WTC11 (cell line): Measurements from ENCODE around the gene LARP1. TPM values are rescaled to one million over a fixed set of nuclear protein-coding genes. Genes with fewer than 3 reads are reported as not detected.
A peak's percentile ranks its signal among the peaks of the same experiment; 100 is the strongest.
"Not testable (repeated sequence)": the region's sequence is repeated elsewhere in the genome, so short reads cannot be mapped to it uniquely, and the experiment has no call there.

Source experiments
- ATAC-seq: fragments of 200-7000 bp; cut with Tn5 transposase; 2 replicates; pipeline ENCODE4 v1.10.0; 2021; ENCODE audit warnings: mild to moderate bottlenecking, moderate library complexity
- CTCF ChIA-PET: fragments of 300-600 bp; sonication (Branson Sonifier 250); formaldehyde crosslinking; loops from one replicate; lab custom pipeline; 2021; ENCODE audit warnings: antibody characterized with exemption; lab: Charles Lee
- POLR2A ChIA-PET: fragments of 350-600 bp; sonication (Branson Sonifier 250); formaldehyde crosslinking; loops from one replicate; lab custom pipeline; 2021; ENCODE audit warnings: antibody characterized with exemption; lab: Charles Lee
- DNase-seq: peaks from one replicate; pipeline ENCODE4 v3.0.0; 2021; ENCODE audit warnings: low spot score
- H3K27ac Mint-ChIP-seq: 2 replicates; pipeline ENCODE4 v1.8.0; 2021; ENCODE audit warnings: mixed read lengths
- H3K27me3 Mint-ChIP-seq: 2 replicates; pipeline ENCODE4 v1.8.0; 2021; ENCODE audit warnings: low read depth, mild to moderate bottlenecking, moderate library complexity, mixed read lengths
- H3K36me3 Mint-ChIP-seq: 2 replicates; pipeline ENCODE4 v1.8.0; 2021; ENCODE audit warnings: mixed read lengths
- H3K4me1 Mint-ChIP-seq: 2 replicates; pipeline ENCODE4 v1.8.0; 2022; ENCODE audit warnings: mixed read lengths
- H3K4me3 Mint-ChIP-seq: 2 replicates; pipeline ENCODE4 v1.8.0; 2021; ENCODE audit warnings: mild to moderate bottlenecking, moderate library complexity, mixed read lengths
- H3K9me3 Mint-ChIP-seq: 2 replicates; pipeline ENCODE4 v1.8.0; 2021; ENCODE audit warnings: mixed read lengths
- ARID4B ChIP-seq: sonication (generic); formaldehyde crosslinking; IDR thresholded peaks from 2 replicates; pipeline ENCODE4 v1.8.0; 2023; ENCODE audit warnings: missing genetic modification reagents, mild to moderate bottlenecking, borderline replicate concordance
- ATF2 ChIP-seq: sonication (generic); formaldehyde crosslinking; IDR thresholded peaks from 2 replicates; pipeline ENCODE4 v1.8.1; 2022; ENCODE audit warnings: low read depth, missing genetic modification reagents, borderline replicate concordance
- ELF4 ChIP-seq: sonication (generic); formaldehyde crosslinking; IDR thresholded peaks from 2 replicates; pipeline ENCODE4 v1.8.1; 2022; ENCODE audit warnings: low read depth, mild to moderate bottlenecking, moderate library complexity, missing genetic modification reagents
- EMX1 ChIP-seq: fragments of 250-450 bp; sonication (Bioruptor Pico); IDR thresholded peaks from 2 replicates; pipeline ENCODE4 v1.8.0; 2021; ENCODE audit warnings: mild to moderate bottlenecking
- ESRRA ChIP-seq: sonication (generic); formaldehyde crosslinking; IDR thresholded peaks from 2 replicates; pipeline ENCODE4 v1.8.1; 2022; ENCODE audit warnings: mild to moderate bottlenecking, missing genetic modification reagents, borderline replicate concordance
- FOXK1 ChIP-seq: sonication (generic); formaldehyde crosslinking; IDR thresholded peaks from 2 replicates; pipeline ENCODE4 v1.8.0; 2022; ENCODE audit warnings: mild to moderate bottlenecking, moderate library complexity, missing genetic modification reagents
- TEAD4 ChIP-seq: sonication (generic); formaldehyde crosslinking; IDR thresholded peaks from 2 replicates; pipeline ENCODE4 v1.8.0; 2022; ENCODE audit warnings: mild to moderate bottlenecking, missing genetic modification reagents
- ZNF121 ChIP-seq: sonication (generic); formaldehyde crosslinking; IDR thresholded peaks from 2 replicates; pipeline ENCODE4 v1.8.0; 2023; ENCODE audit warnings: missing genetic modification reagents
- ZNF232 ChIP-seq: sonication (generic); formaldehyde crosslinking; IDR thresholded peaks from 2 replicates; pipeline ENCODE4 v1.8.0; 2022; ENCODE audit warnings: mild to moderate bottlenecking, missing genetic modification reagents
- ZNF396 ChIP-seq: fragments of 250-450 bp; sonication (Bioruptor Pico); IDR thresholded peaks from 2 replicates; pipeline ENCODE4 v1.8.0; 2021; ENCODE audit warnings: mild to moderate bottlenecking, moderate library complexity, borderline replicate concordance
- ZNF532 ChIP-seq: fragments of 250-450 bp; sonication (Bioruptor Pico); IDR thresholded peaks from 2 replicates; pipeline ENCODE4 v1.9.0; 2021; ENCODE audit warnings: mild to moderate bottlenecking, borderline replicate concordance
- total RNA-seq: library from RNA; stranded (reverse); gene quantifications from 3 replicates; pipeline ENCODE4 v1.2.3, GENCODE V29; 2021
- TF ChIP-seq, protein P1 (sequence below): sonication (generic); formaldehyde crosslinking; IDR thresholded peaks from 2 replicates; pipeline ENCODE4 v1.8.1; 2023; ENCODE audit warnings: mild to moderate bottlenecking, missing genetic modification reagents, borderline replicate concordance
- TF ChIP-seq, protein P2 (sequence below): sonication (generic); formaldehyde crosslinking; conservative IDR thresholded peaks from 2 replicates; pipeline ENCODE4 v1.8.1; 2023; ENCODE audit warnings: mild to moderate bottlenecking, low read depth, missing genetic modification reagents, moderate library complexity

Gene LARP1
- total RNA-seq, 1 experiment from 2014 or later: 406 TPM

- TF ChIP-seq ARID4B (CRISPR knock-in tag) (no peak), ESRRA (CRISPR knock-in tag) (no peak), ZNF396 (CRISPR knock-in tag) (no peak)
These were observed 9.8 kb upstream of the LARP1 start (continued) for GRCh38 chr5:154745349-154745748.

DNA sequence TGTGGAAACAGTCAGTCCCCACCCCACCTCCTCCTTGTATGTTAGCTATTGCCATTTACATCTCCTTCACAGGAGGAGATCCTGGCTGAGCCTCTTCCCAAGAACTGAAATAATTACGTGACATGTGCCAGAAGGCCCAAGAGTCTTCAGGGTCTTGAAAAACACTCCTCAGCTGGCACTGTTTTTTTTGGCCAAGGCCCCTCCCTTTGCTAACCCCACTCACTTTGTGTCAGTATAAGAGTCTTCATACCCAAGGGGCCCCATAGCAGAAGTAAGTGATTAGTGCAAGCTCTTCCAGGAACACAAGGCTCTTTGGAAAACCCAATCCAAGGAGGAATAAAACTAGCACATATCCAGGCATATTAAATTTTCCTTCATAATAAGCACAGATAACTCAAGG lies 5.7 kb upstream of the LARP1 start:
- POLR2A ChIA-PET: no interaction called here
- H3K9me3 Mint-ChIP-seq: no peaks in the 10 kb centered on the region
- CTCF ChIA-PET: no interaction called here
- H3K36me3 Mint-ChIP-seq: no peaks in the 10 kb centered on the region
- H3K27me3 Mint-ChIP-seq: no peaks in the 10 kb centered on the region
- no peak overlapping the region for H3K4me3 Mint-ChIP-seq
- DNase-seq (no peak), ATAC-seq (no peak; the same call in 1 of the 2 replicates)
- TF ChIP-seq ELF4 (CRISPR knock-in tag) (no peak), EMX1 (CRISPR knock-in tag) (no peak)
- TF ChIP-seq, all 79 proteins: peak for 0
- peaks cover 35% of the 10 kb centered on the region for H3K4me1 Mint-ChIP-seq
- H3K27ac Mint-ChIP-seq: no peak overlapping the region

DNA sequence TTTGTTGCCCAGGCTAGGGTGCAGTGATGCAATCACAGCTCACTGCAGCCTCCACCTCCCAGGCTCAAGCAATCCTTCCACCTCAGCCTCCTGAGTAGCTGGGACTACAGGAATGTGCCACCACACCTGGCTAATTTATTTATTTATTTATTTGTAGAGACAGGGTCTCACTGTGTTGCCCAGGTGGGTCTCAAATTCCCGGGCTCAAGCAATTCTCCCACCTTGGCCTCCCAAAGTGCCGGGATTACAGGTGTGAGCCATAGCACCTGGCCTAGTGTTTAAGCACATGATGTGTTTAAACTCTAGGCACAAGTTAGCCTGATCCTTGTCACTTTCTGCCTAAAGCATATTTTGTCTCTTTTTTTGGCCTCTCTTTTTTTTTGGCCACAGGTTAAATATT lies 4.5 kb upstream of the LARP1 start:
- TF ChIP-seq ZNF121 (CRISPR knock-in tag): peak; percentile 53; the same call in 1 of the 2 replicates
- DNase-seq, H3K27ac Mint-ChIP-seq, POLR2A ChIA-PET, H3K36me3 Mint-ChIP-seq, H3K4me3 Mint-ChIP-seq, CTCF ChIA-PET, H3K9me3 Mint-ChIP-seq, H3K27me3 Mint-ChIP-seq, ATAC-seq: not testable (repeated sequence)
- peaks cover 36% of the 10 kb centered on the region for H3K4me1 Mint-ChIP-seq

DNA sequence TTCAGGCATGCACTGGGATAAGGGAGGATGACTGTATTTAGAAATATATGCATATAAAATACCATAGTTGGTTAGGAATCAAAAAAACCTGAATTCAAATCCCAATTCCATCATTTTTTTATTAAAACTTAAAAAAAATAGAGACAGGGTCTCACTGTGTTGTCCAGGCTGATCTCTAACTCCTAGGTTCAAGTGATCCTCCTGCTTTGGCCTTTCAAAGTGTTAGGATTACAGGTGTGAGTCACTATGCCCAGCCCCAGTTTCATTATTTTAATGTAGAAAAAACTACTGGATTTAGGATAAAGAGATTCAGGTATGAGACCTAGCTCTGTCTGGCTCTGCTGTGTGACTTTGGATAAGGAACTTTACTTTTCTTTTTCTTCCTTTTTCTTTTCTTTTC lies 3.3 kb upstream of the LARP1 start:
- H3K36me3 Mint-ChIP-seq: peaks cover 4% of the 10 kb centered on the region
- H3K27ac Mint-ChIP-seq: no peak overlapping the region
- no peaks in the 10 kb centered on the region for H3K9me3 Mint-ChIP-seq
- H3K4me3 Mint-ChIP-seq: no peak overlapping the region
- no peak for DNase-seq
- H3K27me3 Mint-ChIP-seq: no peaks in the 10 kb centered on the region
- ChIA-PET POLR2A (interaction anchor here (2.1 kb wide), 1 partner anchor 39 kb away, joined by 6 read pairs; no protein-coding TSS in a partner anchor), CTCF (no interaction called here)
- no peak for ATAC-seq
- H3K4me1 Mint-ChIP-seq: peaks cover 36% of the 10 kb centered on the region
- TF ChIP-seq TEAD4 (no peak), ZNF232 (CRISPR knock-in tag) (no peak), ZNF532 (no peak), ATF2 (CRISPR knock-in tag) (no peak), FOXK1 (CRISPR knock-in tag) (no peak)
- TF ChIP-seq, protein P1, sequence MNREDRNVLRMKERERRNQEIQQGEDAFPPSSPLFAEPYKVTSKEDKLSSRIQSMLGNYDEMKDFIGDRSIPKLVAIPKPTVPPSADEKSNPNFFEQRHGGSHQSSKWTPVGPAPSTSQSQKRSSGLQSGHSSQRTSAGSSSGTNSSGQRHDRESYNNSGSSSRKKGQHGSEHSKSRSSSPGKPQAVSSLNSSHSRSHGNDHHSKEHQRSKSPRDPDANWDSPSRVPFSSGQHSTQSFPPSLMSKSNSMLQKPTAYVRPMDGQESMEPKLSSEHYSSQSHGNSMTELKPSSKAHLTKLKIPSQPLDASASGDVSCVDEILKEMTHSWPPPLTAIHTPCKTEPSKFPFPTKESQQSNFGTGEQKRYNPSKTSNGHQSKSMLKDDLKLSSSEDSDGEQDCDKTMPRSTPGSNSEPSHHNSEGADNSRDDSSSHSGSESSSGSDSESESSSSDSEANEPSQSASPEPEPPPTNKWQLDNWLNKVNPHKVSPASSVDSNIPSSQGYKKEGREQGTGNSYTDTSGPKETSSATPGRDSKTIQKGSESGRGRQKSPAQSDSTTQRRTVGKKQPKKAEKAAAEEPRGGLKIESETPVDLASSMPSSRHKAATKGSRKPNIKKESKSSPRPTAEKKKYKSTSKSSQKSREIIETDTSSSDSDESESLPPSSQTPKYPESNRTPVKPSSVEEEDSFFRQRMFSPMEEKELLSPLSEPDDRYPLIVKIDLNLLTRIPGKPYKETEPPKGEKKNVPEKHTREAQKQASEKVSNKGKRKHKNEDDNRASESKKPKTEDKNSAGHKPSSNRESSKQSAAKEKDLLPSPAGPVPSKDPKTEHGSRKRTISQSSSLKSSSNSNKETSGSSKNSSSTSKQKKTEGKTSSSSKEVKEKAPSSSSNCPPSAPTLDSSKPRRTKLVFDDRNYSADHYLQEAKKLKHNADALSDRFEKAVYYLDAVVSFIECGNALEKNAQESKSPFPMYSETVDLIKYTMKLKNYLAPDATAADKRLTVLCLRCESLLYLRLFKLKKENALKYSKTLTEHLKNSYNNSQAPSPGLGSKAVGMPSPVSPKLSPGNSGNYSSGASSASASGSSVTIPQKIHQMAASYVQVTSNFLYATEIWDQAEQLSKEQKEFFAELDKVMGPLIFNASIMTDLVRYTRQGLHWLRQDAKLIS: no peak
- TF ChIP-seq, protein P2, sequence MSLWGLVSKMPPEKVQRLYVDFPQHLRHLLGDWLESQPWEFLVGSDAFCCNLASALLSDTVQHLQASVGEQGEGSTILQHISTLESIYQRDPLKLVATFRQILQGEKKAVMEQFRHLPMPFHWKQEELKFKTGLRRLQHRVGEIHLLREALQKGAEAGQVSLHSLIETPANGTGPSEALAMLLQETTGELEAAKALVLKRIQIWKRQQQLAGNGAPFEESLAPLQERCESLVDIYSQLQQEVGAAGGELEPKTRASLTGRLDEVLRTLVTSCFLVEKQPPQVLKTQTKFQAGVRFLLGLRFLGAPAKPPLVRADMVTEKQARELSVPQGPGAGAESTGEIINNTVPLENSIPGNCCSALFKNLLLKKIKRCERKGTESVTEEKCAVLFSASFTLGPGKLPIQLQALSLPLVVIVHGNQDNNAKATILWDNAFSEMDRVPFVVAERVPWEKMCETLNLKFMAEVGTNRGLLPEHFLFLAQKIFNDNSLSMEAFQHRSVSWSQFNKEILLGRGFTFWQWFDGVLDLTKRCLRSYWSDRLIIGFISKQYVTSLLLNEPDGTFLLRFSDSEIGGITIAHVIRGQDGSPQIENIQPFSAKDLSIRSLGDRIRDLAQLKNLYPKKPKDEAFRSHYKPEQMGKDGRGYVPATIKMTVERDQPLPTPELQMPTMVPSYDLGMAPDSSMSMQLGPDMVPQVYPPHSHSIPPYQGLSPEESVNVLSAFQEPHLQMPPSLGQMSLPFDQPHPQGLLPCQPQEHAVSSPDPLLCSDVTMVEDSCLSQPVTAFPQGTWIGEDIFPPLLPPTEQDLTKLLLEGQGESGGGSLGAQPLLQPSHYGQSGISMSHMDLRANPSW (CRISPR knock-in tag): no peak
